Astrocyte (in vitro differentiated cells and primary cell): ENCODE results near the gene KCNQ4. TPM values are rescaled to one million over a fixed set of nuclear protein-coding genes. Genes with fewer than 3 reads are reported as not detected.

Source experiments
- DNase-seq: peaks from one replicate; pipeline ENCODE4 v3.0.0-alpha.2; 2010; ENCODE audit warnings: low read depth
- FAIRE-seq: peaks from 2 replicates; lab custom pipeline; 2011; peaks lifted over from hg19 to GRCh38; lab: Jason Lieb, UNC
- H2AFZ ChIP-seq: 2 replicates; pipeline ENCODE4 v1.6.0; 2012; ENCODE audit warnings: low read depth, low read length, inconsistent platforms
- H3K27ac ChIP-seq: 2 replicates; pipeline ENCODE4 v1.5.1; 2011; ENCODE audit warnings: low read depth, low read length, inconsistent platforms
- H3K27me3 ChIP-seq: 2 replicates; pipeline ENCODE4 v1.6.0; 2011; ENCODE audit warnings: low read length, inconsistent platforms; ENCODE audit not compliant: insufficient read depth
- H3K36me3 ChIP-seq: 2 replicates; pipeline ENCODE4 v1.5.1; 2011; ENCODE audit warnings: low read length, inconsistent platforms; ENCODE audit not compliant: insufficient read depth
- H3K4me1 ChIP-seq: 2 replicates; pipeline ENCODE4 v1.5.1; 2011; ENCODE audit warnings: low read length, inconsistent platforms; ENCODE audit not compliant: insufficient read depth
- H3K4me2 ChIP-seq: 2 replicates; pipeline ENCODE4 v1.6.0; 2012; ENCODE audit warnings: low read length, inconsistent platforms
- H3K4me3 ChIP-seq: 2 replicates; pipeline ENCODE4 v1.5.1; 2011; ENCODE audit warnings: low read depth, mild to moderate bottlenecking, low read length, inconsistent platforms; ENCODE audit not compliant: insufficient read depth
- H3K79me2 ChIP-seq: 2 replicates; pipeline ENCODE4 v1.6.0; 2012; ENCODE audit warnings: mild to moderate bottlenecking, low read length, inconsistent platforms; ENCODE audit not compliant: insufficient read depth
- H3K9ac ChIP-seq: 2 replicates; pipeline ENCODE4 v1.6.0; 2012; ENCODE audit warnings: mild to moderate bottlenecking, low read length, inconsistent platforms
- H3K9me3 ChIP-seq: 2 replicates; pipeline ENCODE4 v1.5.1; 2012; ENCODE audit warnings: low read depth, mild to moderate bottlenecking, low read length, inconsistent platforms; ENCODE audit not compliant: insufficient read depth
- H4K20me1 ChIP-seq: 2 replicates; pipeline ENCODE4 v1.6.0; 2012; ENCODE audit warnings: low read length, inconsistent platforms; ENCODE audit not compliant: insufficient read depth
- H3K27ac Mint-ChIP-seq: one replicate; pipeline ENCODE4 v1.8.0; 2021; ENCODE audit warnings: mild to moderate bottlenecking, mixed read lengths; ENCODE audit not compliant: unreplicated experiment
- H3K27me3 Mint-ChIP-seq: one replicate; pipeline ENCODE4 v1.8.0; 2021; ENCODE audit warnings: low read depth, mixed read lengths; ENCODE audit not compliant: unreplicated experiment
- H3K36me3 Mint-ChIP-seq: one replicate; pipeline ENCODE4 v1.8.0; 2021; ENCODE audit warnings: low read depth, mixed read lengths; ENCODE audit not compliant: unreplicated experiment
- H3K4me1 Mint-ChIP-seq: one replicate; pipeline ENCODE4 v1.8.0; 2021; ENCODE audit warnings: low read depth, mixed read lengths; ENCODE audit not compliant: unreplicated experiment
- H3K4me3 Mint-ChIP-seq: one replicate; pipeline ENCODE4 v1.8.0; 2021; ENCODE audit warnings: mild to moderate bottlenecking, moderate library complexity, mixed read lengths; ENCODE audit not compliant: unreplicated experiment
- H3K9me3 Mint-ChIP-seq: one replicate; pipeline ENCODE4 v1.8.0; 2021; ENCODE audit warnings: mild to moderate bottlenecking, mixed read lengths; ENCODE audit not compliant: unreplicated experiment
- EZH2 ChIP-seq: IDR thresholded peaks from 2 replicates; pipeline ENCODE4 v1.6.1; 2012; ENCODE audit warnings: mild to moderate bottlenecking, low read length, inconsistent platforms; ENCODE audit not compliant: insufficient read depth
- total RNA-seq: library from RNA; stranded (reverse); gene quantifications from 2 replicates; pipeline ENCODE4 v1.2.1, GENCODE V29; 2021
- TF ChIP-seq, protein P1 (sequence below): IDR thresholded peaks from 2 replicates; pipeline ENCODE4 v1.5.1; 2011; ENCODE audit warnings: low read depth, mild to moderate bottlenecking, inconsistent platforms, low read length, moderate library complexity; ENCODE audit not compliant: insufficient read depth

Gene KCNQ4
- total RNA-seq, 1 donor from 2014 or later = 0.89 TPM

DNA sequence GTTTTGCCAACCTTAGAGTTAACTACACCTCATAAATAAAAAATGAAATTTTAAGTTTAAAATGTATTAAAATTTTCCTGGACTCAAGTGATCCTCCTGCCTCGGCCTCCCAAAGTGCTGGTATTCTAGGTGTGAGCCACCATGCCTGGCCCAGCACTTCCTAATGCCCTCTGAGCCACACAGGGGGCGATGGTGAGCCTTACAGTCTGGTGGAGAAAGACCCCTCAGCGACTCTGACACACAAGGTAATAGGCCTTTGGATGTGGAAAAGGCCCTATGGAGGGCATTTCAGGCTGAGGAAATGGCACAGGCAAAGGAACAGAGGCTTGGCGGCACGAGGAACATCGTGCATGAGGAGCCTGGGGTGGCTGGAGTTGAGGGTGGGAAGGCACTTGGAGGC lies 71.9 kb downstream of the KCNQ4 start:
- H3K27ac Mint-ChIP-seq = no peak overlapping the region
- Histone ChIP-seq H3K27ac (no peak overlapping the region), H3K4me3 (no peak overlapping the region), H3K27me3 (no peaks in the 10 kb centered on the region), H3K9ac (no peak overlapping the region), H4K20me1 (peaks cover 3% of the 10 kb centered on the region), H2AFZ (no peak overlapping the region), H3K9me3 (no peaks in the 10 kb centered on the region), H3K4me2 (no peak overlapping the region), H3K36me3 (no peaks in the 10 kb centered on the region), H3K79me2 (no peaks in the 10 kb centered on the region), H3K4me1 (no peaks in the 10 kb centered on the region)
- H3K4me1 Mint-ChIP-seq = no peaks in the 10 kb centered on the region
- DNase-seq = no peak
- H3K36me3 Mint-ChIP-seq = no peaks in the 10 kb centered on the region
- TF ChIP-seq EZH2 = no peak
- TF ChIP-seq, protein P1, sequence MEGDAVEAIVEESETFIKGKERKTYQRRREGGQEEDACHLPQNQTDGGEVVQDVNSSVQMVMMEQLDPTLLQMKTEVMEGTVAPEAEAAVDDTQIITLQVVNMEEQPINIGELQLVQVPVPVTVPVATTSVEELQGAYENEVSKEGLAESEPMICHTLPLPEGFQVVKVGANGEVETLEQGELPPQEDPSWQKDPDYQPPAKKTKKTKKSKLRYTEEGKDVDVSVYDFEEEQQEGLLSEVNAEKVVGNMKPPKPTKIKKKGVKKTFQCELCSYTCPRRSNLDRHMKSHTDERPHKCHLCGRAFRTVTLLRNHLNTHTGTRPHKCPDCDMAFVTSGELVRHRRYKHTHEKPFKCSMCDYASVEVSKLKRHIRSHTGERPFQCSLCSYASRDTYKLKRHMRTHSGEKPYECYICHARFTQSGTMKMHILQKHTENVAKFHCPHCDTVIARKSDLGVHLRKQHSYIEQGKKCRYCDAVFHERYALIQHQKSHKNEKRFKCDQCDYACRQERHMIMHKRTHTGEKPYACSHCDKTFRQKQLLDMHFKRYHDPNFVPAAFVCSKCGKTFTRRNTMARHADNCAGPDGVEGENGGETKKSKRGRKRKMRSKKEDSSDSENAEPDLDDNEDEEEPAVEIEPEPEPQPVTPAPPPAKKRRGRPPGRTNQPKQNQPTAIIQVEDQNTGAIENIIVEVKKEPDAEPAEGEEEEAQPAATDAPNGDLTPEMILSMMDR = no peak
- peaks cover 54% of the 10 kb centered on the region for H3K27me3 Mint-ChIP-seq
- H3K4me3 Mint-ChIP-seq = no peak overlapping the region
- no peak for FAIRE-seq
- no peaks in the 10 kb centered on the region for H3K9me3 Mint-ChIP-seq

DNA sequence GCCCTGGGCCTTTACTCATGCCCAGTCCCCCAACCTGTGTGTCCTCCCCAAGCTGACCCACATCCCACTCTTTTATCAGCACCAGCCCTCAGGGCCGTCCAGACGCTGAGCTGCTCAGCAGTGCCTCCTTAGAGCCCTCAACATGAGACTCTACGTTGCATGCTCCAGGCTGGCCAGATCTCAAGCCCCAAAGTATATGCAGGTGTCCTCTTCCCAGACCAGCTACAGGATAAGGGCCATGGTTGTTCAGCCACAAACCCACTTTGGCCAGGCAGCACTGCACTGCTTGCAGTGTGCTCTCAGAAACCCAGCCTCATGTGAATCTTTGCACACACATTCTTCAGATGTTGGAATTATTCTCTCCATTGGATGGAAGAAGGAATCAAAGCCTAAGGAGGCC lies 72.5 kb downstream of the KCNQ4 start:
- Mint-ChIP-seq H3K4me1 (no peaks in the 10 kb centered on the region), H3K36me3 (no peaks in the 10 kb centered on the region), H3K4me3 (no peak overlapping the region), H3K27me3 (peaks cover 59% of the 10 kb centered on the region), H3K9me3 (no peaks in the 10 kb centered on the region), H3K27ac (no peak overlapping the region)
- Histone ChIP-seq H3K9me3 (no peaks in the 10 kb centered on the region), H3K79me2 (no peaks in the 10 kb centered on the region), H3K27me3 (no peaks in the 10 kb centered on the region), H3K9ac (no peak overlapping the region), H3K36me3 (no peaks in the 10 kb centered on the region), H3K4me2 (no peak overlapping the region), H3K4me1 (no peaks in the 10 kb centered on the region), H2AFZ (no peak overlapping the region), H3K4me3 (no peak overlapping the region), H4K20me1 (peaks cover 5% of the 10 kb centered on the region), H3K27ac (no peak overlapping the region)
- TF ChIP-seq EZH2 = no peak
- TF ChIP-seq, protein P1 = no peak
- no peak for FAIRE-seq
- DNase-seq = no peak

DNA sequence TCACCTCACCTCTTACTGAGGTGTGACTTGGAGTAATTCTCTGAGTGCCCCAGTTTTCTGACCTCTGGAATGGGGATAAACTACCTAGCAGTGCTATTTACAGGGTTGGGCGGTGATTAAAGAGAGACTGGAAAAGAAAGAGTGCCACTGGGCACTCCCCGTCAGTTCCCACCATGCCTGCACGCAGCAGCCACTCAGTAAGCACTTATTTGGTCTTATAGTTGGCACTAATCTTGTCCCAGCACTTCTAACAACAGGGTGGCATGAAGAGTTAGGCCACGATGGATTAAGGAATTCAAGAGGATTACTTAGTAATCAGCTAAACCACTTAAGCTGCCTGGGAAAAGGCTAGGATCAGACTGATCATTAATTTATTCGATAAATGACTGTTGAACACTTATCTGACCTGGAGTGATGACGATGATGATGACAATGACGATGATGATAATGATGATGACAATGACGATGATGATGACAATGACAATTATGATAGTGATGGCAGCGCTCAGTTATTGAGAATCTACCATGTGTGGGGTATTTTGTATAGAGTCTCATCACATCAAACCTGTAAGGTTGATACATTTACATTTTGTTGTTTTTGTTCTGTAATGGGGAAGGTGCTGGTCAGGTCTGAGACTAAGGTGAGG lies 73.2 kb downstream of the KCNQ4 start:
- no peak overlapping the region for H3K4me3 Mint-ChIP-seq
- no peak for DNase-seq

More for the DNA sequence above, 73.2 kb downstream of the KCNQ4 start:
- peaks cover 5% of the 10 kb centered on the region for H4K20me1 ChIP-seq
- no peaks in the 10 kb centered on the region for H3K36me3 ChIP-seq
- Mint-ChIP-seq H3K27me3 (peaks cover 53% of the 10 kb centered on the region), H3K27ac (no peak overlapping the region), H3K4me1 (no peaks in the 10 kb centered on the region), H3K36me3 (no peaks in the 10 kb centered on the region), H3K9me3 (no peaks in the 10 kb centered on the region)
- H3K27me3 ChIP-seq = no peaks in the 10 kb centered on the region
- no peak for FAIRE-seq
- H3K9ac ChIP-seq = no peak overlapping the region
- H3K4me2 ChIP-seq = no peak overlapping the region
- H2AFZ ChIP-seq = no peak overlapping the region
- TF ChIP-seq, protein P1 = no peak
- TF ChIP-seq EZH2 = no peak
- no peak overlapping the region for H3K4me3 ChIP-seq
- no peaks in the 10 kb centered on the region for H3K79me2 ChIP-seq
- no peaks in the 10 kb centered on the region for H3K4me1 ChIP-seq
- H3K27ac ChIP-seq = no peak overlapping the region
- no peaks in the 10 kb centered on the region for H3K9me3 ChIP-seq
